ENCODE data around the gene TXNRD2.

TXNRD2 gene

GRCh38 chr22:19964701-19965386 lies 23.2 kb upstream of the TXNRD2 start:
- no peak overlapping the region for H3K27ac ChIP-seq (ENCODE audit: low read length)
- no CpG with 5 or more reads among the region's 15 CpGs for WGBS (ENCODE audit: insufficient coverage, insufficient read length)
- no peak overlapping the region for H3K4me3 ChIP-seq (ENCODE audit: low read length)
- peaks cover 3% of the 10 kb centered on the region; the same call in 1 of the 2 replicates for H3K36me3 ChIP-seq (ENCODE audit: control insufficient read depth, insufficient read depth, low read length)
- H3K27me3 ChIP-seq (ENCODE audit: control insufficient read depth, insufficient read depth, low read length) = no peaks in the 10 kb centered on the region
- H3K4me1 ChIP-seq (ENCODE audit: control insufficient read depth, insufficient read depth, low read length) = peaks cover 10% of the 10 kb centered on the region
- H3K9me3 ChIP-seq (ENCODE audit: control insufficient read depth, insufficient read depth, low read length) = no peaks in the 10 kb centered on the region
- DNase-seq (ENCODE audit: low read depth, low spot score) = no peak

GRCh38 chr22:19963863-19964642 lies 22.4 kb upstream of the TXNRD2 start:
- no peak overlapping the region for H3K27ac ChIP-seq (ENCODE audit: low read length)
- peaks cover 3% of the 10 kb centered on the region; the same call in 1 of the 2 replicates for H3K36me3 ChIP-seq (ENCODE audit: control insufficient read depth, insufficient read depth, low read length)
- H3K27me3 ChIP-seq (ENCODE audit: control insufficient read depth, insufficient read depth, low read length) = no peaks in the 10 kb centered on the region
- H3K4me3 ChIP-seq (ENCODE audit: low read length) = no peak overlapping the region
- H3K9me3 ChIP-seq (ENCODE audit: control insufficient read depth, insufficient read depth, low read length) = no peaks in the 10 kb centered on the region
- DNase-seq (ENCODE audit: low read depth, low spot score) = no peak
- H3K4me1 ChIP-seq (ENCODE audit: control insufficient read depth, insufficient read depth, low read length) = peaks cover 11% of the 10 kb centered on the region
- no CpG with 5 or more reads among the region's 12 CpGs for WGBS (ENCODE audit: insufficient coverage, insufficient read length)

GRCh38 chr22:19962909-19963806 lies 21.5 kb upstream of the TXNRD2 start:
- no CpG with 5 or more reads among the region's 30 CpGs for WGBS (ENCODE audit: insufficient coverage, insufficient read length)
- H3K27me3 ChIP-seq (ENCODE audit: control insufficient read depth, insufficient read depth, low read length) = no peaks in the 10 kb centered on the region
- peaks cover 11% of the 10 kb centered on the region for H3K4me1 ChIP-seq (ENCODE audit: control insufficient read depth, insufficient read depth, low read length)
- no peaks in the 10 kb centered on the region for H3K9me3 ChIP-seq (ENCODE audit: control insufficient read depth, insufficient read depth, low read length)
- DNase-seq (ENCODE audit: low read depth, low spot score) = no peak
- H3K36me3 ChIP-seq (ENCODE audit: control insufficient read depth, insufficient read depth, low read length) = no peaks in the 10 kb centered on the region; the same call in 1 of the 2 replicates
- H3K27ac ChIP-seq (ENCODE audit: low read length) = no peak overlapping the region
- no peak overlapping the region; the same call in 1 of the 2 replicates for H3K4me3 ChIP-seq (ENCODE audit: low read length)

GRCh38 chr22:19962246-19962908 lies 20.8 kb upstream of the TXNRD2 start:
- H3K4me1 ChIP-seq (ENCODE audit: control insufficient read depth, insufficient read depth, low read length) = peaks cover 11% of the 10 kb centered on the region
- no peaks in the 10 kb centered on the region; the same call in 1 of the 2 replicates for H3K36me3 ChIP-seq (ENCODE audit: control insufficient read depth, insufficient read depth, low read length)
- no CpG with 5 or more reads among the region's 22 CpGs for WGBS (ENCODE audit: insufficient coverage, insufficient read length)
- H3K4me3 ChIP-seq (ENCODE audit: low read length) = no peak overlapping the region
- H3K27ac ChIP-seq (ENCODE audit: low read length) = no peak overlapping the region
- peak; percentile 72 for DNase-seq (ENCODE audit: low read depth, low spot score)
- H3K9me3 ChIP-seq (ENCODE audit: control insufficient read depth, insufficient read depth, low read length) = no peaks in the 10 kb centered on the region
- H3K27me3 ChIP-seq (ENCODE audit: control insufficient read depth, insufficient read depth, low read length) = no peaks in the 10 kb centered on the region

- Histone ChIP-seq H3K4me3 (ENCODE audit: low read length) (no peak overlapping the region), H3K4me1 (ENCODE audit: control insufficient read depth, insufficient read depth, low read length) (peaks cover 11% of the 10 kb centered on the region), H3K9me3 (ENCODE audit: control insufficient read depth, insufficient read depth, low read length) (no peaks in the 10 kb centered on the region), H3K27ac (ENCODE audit: low read length) (no peak overlapping the region), H3K27me3 (ENCODE audit: control insufficient read depth, insufficient read depth, low read length) (no peaks in the 10 kb centered on the region), H3K36me3 (ENCODE audit: control insufficient read depth, insufficient read depth, low read length) (no peaks in the 10 kb centered on the region; the same call in 1 of the 2 replicates)
- DNase-seq (ENCODE audit: low read depth, low spot score) = no peak
- no CpG with 5 or more reads among the region's 8 CpGs for WGBS (ENCODE audit: insufficient coverage, insufficient read length)
Observed at GRCh38 chr22:19961868-19962245, 20.2 kb upstream of the TXNRD2 start.

GRCh38 chr22:19961201-19961580 lies 19.6 kb upstream of the TXNRD2 start:
- whole genome bisulfite sequencing (ENCODE audit: insufficient coverage, insufficient read length) = no CpG with 5 or more reads among the region's 9 CpGs
- peaks cover 11% of the 10 kb centered on the region for H3K4me1 ChIP-seq (ENCODE audit: control insufficient read depth, insufficient read depth, low read length)
- H3K4me3 ChIP-seq (ENCODE audit: low read length) = no peak overlapping the region
- H3K36me3 ChIP-seq (ENCODE audit: control insufficient read depth, insufficient read depth, low read length) = no peaks in the 10 kb centered on the region; the same call in 1 of the 2 replicates
- H3K27me3 ChIP-seq (ENCODE audit: control insufficient read depth, insufficient read depth, low read length) = no peaks in the 10 kb centered on the region
- DNase-seq (ENCODE audit: low read depth, low spot score) = no peak
- no peak overlapping the region for H3K27ac ChIP-seq (ENCODE audit: low read length)
- no peaks in the 10 kb centered on the region for H3K9me3 ChIP-seq (ENCODE audit: control insufficient read depth, insufficient read depth, low read length)

GRCh38 chr22:19960491-19961200 lies 19.0 kb upstream of the TXNRD2 start:
- no peak overlapping the region for H3K4me3 ChIP-seq (ENCODE audit: low read length)
- peaks cover 11% of the 10 kb centered on the region for H3K4me1 ChIP-seq (ENCODE audit: control insufficient read depth, insufficient read depth, low read length)

GRCh38 chr22:19959587-19960490 lies 18.2 kb upstream of the TXNRD2 start:
- peaks cover 11% of the 10 kb centered on the region for H3K4me1 ChIP-seq (ENCODE audit: control insufficient read depth, insufficient read depth, low read length)

More at GRCh38 chr22:19960491-19961200, 19.0 kb upstream of the TXNRD2 start:
- DNase-seq (ENCODE audit: low read depth, low spot score) = no peak
- Histone ChIP-seq H3K36me3 (ENCODE audit: control insufficient read depth, insufficient read depth, low read length) (no peaks in the 10 kb centered on the region; the same call in 1 of the 2 replicates), H3K27ac (ENCODE audit: low read length) (no peak overlapping the region), H3K27me3 (ENCODE audit: control insufficient read depth, insufficient read depth, low read length) (no peaks in the 10 kb centered on the region), H3K9me3 (ENCODE audit: control insufficient read depth, insufficient read depth, low read length) (no peaks in the 10 kb centered on the region)
- no CpG with 5 or more reads among the region's 12 CpGs for WGBS (ENCODE audit: insufficient coverage, insufficient read length)

More at GRCh38 chr22:19959587-19960490, 18.2 kb upstream of the TXNRD2 start:
- Histone ChIP-seq H3K4me3 (ENCODE audit: low read length) (no peak overlapping the region), H3K9me3 (ENCODE audit: control insufficient read depth, insufficient read depth, low read length) (no peaks in the 10 kb centered on the region), H3K27me3 (ENCODE audit: control insufficient read depth, insufficient read depth, low read length) (no peaks in the 10 kb centered on the region), H3K27ac (ENCODE audit: low read length) (no peak overlapping the region), H3K36me3 (ENCODE audit: control insufficient read depth, insufficient read depth, low read length) (no peaks in the 10 kb centered on the region; the same call in 1 of the 2 replicates)
- WGBS (ENCODE audit: insufficient coverage, insufficient read length) = no CpG with 5 or more reads among the region's 13 CpGs
- DNase-seq (ENCODE audit: low read depth, low spot score) = no peak

All from iPS DF 6.9 (cell line).